IgD-negative memory B cell (primary cell): Measurements from ENCODE around the gene EIF3A. TPM values are rescaled to one million over a fixed set of nuclear protein-coding genes. Genes with fewer than 3 reads are reported as not detected.
"Not testable (repeated sequence)": the region's sequence is repeated elsewhere in the genome, so short reads cannot be mapped to it uniquely, and the experiment has no call there.

Experiments used
- H3K27ac Mint-ChIP-seq, 3 donors: one replicate each; pipeline ENCODE4 v1.8.0; 2020 to 2022; ENCODE audit warnings: mild to moderate bottlenecking in 3 of 3, mixed read lengths in 3 of 3, moderate library complexity in 1 of 3
- H3K27me3 Mint-ChIP-seq: one replicate; pipeline ENCODE4 v1.8.0; 2021; ENCODE audit warnings: mixed read lengths
- H3K36me3 Mint-ChIP-seq: one replicate; pipeline ENCODE4 v1.8.0; 2020; ENCODE audit warnings: mild to moderate bottlenecking, mixed read lengths
- H3K4me1 Mint-ChIP-seq, 3 donors: one replicate each; pipeline ENCODE4 v1.8.0; 2020 to 2022; ENCODE audit warnings: mixed read lengths in 3 of 3, mild to moderate bottlenecking in 1 of 3
- H3K4me3 Mint-ChIP-seq, 4 donors: one replicate each; pipeline ENCODE4 v1.8.0; 2020 to 2022; ENCODE audit warnings: mild to moderate bottlenecking in 4 of 4, mixed read lengths in 4 of 4, moderate library complexity in 3 of 4
- H3K9me3 Mint-ChIP-seq, 3 donors: one replicate each; pipeline ENCODE4 v1.8.0; 2020 to 2021; ENCODE audit warnings: mixed read lengths in 3 of 3, mild to moderate bottlenecking in 1 of 3
- polyA plus RNA-seq: library from polyadenylated mRNA; unstranded; fragments of 300-500 nt; fragmentation: Illumina TruSeq; gene quantifications from one replicate; pipeline ENCODE4 v1.2.3, GENCODE V29; 2021

Gene EIF3A
- polyA plus RNA-seq, 1 donor from 2014 or later, result 60.9 TPM

DNA sequence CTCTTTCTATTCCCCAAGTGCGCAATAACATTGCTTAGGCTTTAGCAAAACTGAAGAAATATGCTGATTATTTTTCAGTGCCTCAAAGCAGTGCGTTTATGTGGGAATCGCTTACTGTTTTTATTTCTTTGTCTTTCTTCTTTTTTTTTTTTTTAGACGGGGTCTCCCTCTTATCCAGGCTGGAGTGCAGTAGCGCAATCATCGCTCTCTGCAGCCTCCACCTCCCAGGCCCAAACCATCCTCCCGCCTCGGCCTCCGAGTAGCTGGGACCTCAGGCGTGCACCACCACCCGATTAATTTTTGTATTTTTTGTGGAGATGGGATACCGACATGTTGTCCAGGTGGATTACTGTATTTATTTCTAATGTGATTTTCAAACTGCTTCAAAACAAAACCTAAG lies 24.5 kb upstream of the EIF3A start:
- Mint-ChIP-seq H3K27ac (peak overlapping the region in 2 of 3 donors; percentile 16 to 42), H3K27me3 (no peaks in the 10 kb centered on the region), H3K4me3 (peak overlapping the region; percentile 80 to 89 (median 86)), H3K36me3 (peaks cover 6% of the 10 kb centered on the region), H3K9me3 (no peaks in the 10 kb centered on the region), H3K4me1 (peaks cover 4 to 15% (median 12%) of the 10 kb centered on the region in 3 donors)

DNA sequence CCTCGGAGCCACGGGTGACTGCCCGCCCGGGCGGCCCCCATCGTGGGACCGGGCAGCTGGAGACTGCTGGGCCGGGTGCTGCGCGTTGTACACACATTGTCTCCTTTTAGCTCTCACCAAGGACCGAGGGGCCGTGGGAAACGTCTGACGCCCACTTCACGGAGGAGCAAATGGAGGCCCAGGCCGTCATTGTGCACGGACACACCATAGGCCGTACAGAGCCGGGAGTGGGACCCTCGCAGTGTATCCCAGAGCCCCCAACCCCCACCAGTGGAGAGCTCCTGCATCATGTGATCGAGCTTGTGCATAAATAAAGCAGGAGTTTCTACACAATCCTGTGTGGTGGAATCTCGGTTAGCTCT lies 24.0 kb upstream of the EIF3A start:
- H3K9me3 Mint-ChIP-seq, result no peaks in the 10 kb centered on the region
- peak overlapping the region; percentile 80 to 89 (median 86) for H3K4me3 Mint-ChIP-seq
- peaks cover 6% of the 10 kb centered on the region for H3K36me3 Mint-ChIP-seq
- H3K4me1 Mint-ChIP-seq, result peaks cover 4 to 15% (median 12%) of the 10 kb centered on the region in 3 donors
- no peaks in the 10 kb centered on the region for H3K27me3 Mint-ChIP-seq
- H3K27ac Mint-ChIP-seq, result no peak overlapping the region

- Mint-ChIP-seq H3K4me1 (peaks cover 4 to 15% (median 12%) of the 10 kb centered on the region in 3 donors), H3K9me3 (no peaks in the 10 kb centered on the region), H3K36me3 (peaks cover 6% of the 10 kb centered on the region), H3K27ac (peak within 1 kb of the TSS in 2 of 3 donors; percentile 25 to 94), H3K27me3 (no peaks in the 10 kb centered on the region), H3K4me3 (peak within 1 kb of the TSS; percentile 80 to 89 (median 87))
Observed at GRCh38 chr10:119103903-119104653, 23.5 kb upstream of the EIF3A start, which contains the start of gene DENND10. Gene DENND10, plus strand, starts transcription at chr10:119104113. Its CDS starts 30 bp downstream, at chr10:119104143.

GRCh38 chr10:119103241-119103902 lies 22.8 kb upstream of the EIF3A start:
- no peaks in the 10 kb centered on the region for H3K9me3 Mint-ChIP-seq
- no peaks in the 10 kb centered on the region for H3K27me3 Mint-ChIP-seq
- peak overlapping the region in 2 of 3 donors; percentile 25 to 94 for H3K27ac Mint-ChIP-seq
- peak overlapping the region; percentile 77 to 86 (median 82) for H3K4me3 Mint-ChIP-seq
- peaks cover 4 to 15% (median 12%) of the 10 kb centered on the region in 3 donors for H3K4me1 Mint-ChIP-seq
- peaks cover 5% of the 10 kb centered on the region for H3K36me3 Mint-ChIP-seq

DNA sequence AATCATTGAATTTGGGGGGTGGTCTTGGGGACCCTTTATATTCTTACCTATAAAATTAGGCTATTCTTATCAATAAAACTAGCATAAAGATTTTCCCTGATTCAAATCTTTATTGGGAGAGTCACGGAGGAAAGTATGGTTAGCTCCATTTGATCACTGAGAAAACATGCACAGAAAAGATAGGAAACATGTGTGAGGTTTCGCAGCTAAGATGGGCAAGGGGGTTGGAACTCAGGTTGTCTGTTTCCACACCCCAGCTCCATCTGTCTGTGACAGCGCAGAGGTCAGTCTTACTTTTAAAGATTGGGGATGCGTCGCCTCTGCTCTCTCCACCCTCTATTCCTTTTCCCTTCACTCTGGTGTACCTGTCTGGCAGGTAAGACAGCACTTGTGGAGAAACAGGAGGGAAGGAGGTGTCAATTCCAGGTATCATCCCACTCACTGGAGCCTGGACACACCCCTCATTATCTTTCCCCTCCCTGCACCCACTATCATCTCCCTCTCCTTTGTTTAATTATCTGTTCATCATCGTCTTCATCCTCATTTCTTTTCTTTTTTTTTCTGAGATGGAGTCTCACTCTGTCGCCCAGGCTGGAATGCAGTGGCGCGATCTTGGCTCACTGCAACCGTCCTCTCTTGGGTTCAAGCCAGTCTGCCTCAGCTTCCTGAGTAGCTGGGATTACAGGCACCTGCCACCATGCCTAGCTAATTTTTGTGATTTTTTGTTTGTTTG lies 20.9 kb upstream of the EIF3A start:
- no peaks in the 10 kb centered on the region for H3K27me3 Mint-ChIP-seq
- H3K9me3 Mint-ChIP-seq, result no peaks in the 10 kb centered on the region
- no peaks in the 10 kb centered on the region for H3K36me3 Mint-ChIP-seq
- peaks cover 4 to 15% (median 12%) of the 10 kb centered on the region in 3 donors for H3K4me1 Mint-ChIP-seq
- peak overlapping the region in 2 of 3 donors; percentile 81 to 86 for H3K27ac Mint-ChIP-seq
- peak overlapping the region in 2 of 4 donors; percentile 54 to 83 for H3K4me3 Mint-ChIP-seq

- Mint-ChIP-seq H3K4me3 (peak overlapping the region in 2 of 4 donors; percentile 39 to 40), H3K9me3 (no peaks in the 10 kb centered on the region), H3K36me3 (no peaks in the 10 kb centered on the region), H3K4me1 (peaks cover 4 to 16% (median 15%) of the 10 kb centered on the region in 3 donors), H3K27me3 (no peaks in the 10 kb centered on the region), H3K27ac (no peak overlapping the region)
Observed at GRCh38 chr10:119100434-119101238, 20.0 kb upstream of the EIF3A start.

DNA sequence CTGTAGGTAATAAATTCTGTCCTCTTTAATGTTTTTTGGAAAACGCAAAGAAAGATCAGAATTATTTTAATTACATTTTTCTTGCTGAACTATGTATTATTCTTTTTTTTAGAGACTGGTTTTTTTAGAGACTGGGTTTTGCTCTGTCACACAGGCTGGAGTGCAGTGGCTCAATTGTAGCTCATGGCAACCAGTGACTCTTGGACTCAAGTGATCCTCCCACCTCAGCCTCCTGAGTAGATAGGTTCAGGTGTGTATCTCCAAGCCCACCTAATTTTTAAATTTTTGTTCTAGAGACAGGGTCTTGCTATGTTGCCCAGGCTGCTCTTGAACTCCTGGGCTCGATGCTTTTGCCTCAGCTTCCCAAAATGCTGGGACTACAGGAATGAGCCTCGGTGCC lies 18.0 kb upstream of the EIF3A start:
- Mint-ChIP-seq H3K36me3 (no peaks in the 10 kb centered on the region), H3K27ac (no peak overlapping the region), H3K9me3 (no peaks in the 10 kb centered on the region), H3K27me3 (no peaks in the 10 kb centered on the region), H3K4me3 (no peak overlapping the region), H3K4me1 (peaks cover 4 to 12% (median 11%) of the 10 kb centered on the region in 3 donors)

- peaks cover 5 to 11% (median 9%) of the 10 kb centered on the region in 3 donors for H3K4me1 Mint-ChIP-seq
- H3K4me3 Mint-ChIP-seq, H3K27ac Mint-ChIP-seq, H3K36me3 Mint-ChIP-seq, H3K27me3 Mint-ChIP-seq, H3K9me3 Mint-ChIP-seq: not testable (repeated sequence)
Observed at GRCh38 chr10:119096641-119097415, 16.2 kb upstream of the EIF3A start.

GRCh38 chr10:119095640-119096039 lies 15.0 kb upstream of the EIF3A start:
- Mint-ChIP-seq H3K4me1 (peaks cover 12 to 17% (median 14%) of the 10 kb centered on the region in 3 donors), H3K9me3 (no peaks in the 10 kb centered on the region), H3K27me3 (peaks cover 3% of the 10 kb centered on the region), H3K27ac (no peak overlapping the region), H3K36me3 (no peaks in the 10 kb centered on the region), H3K4me3 (peak overlapping the region in 1 of 4 donors; percentile 2)

GRCh38 chr10:119090968-119091367 lies 10.4 kb upstream of the EIF3A start:
- H3K4me1 Mint-ChIP-seq, result peaks cover 33 to 43% (median 39%) of the 10 kb centered on the region in 3 donors
- H3K27ac Mint-ChIP-seq, result peak overlapping the region; percentile 79 to 96 (median 91)
- peak overlapping the region; percentile 22 to 92 (median 76) for H3K4me3 Mint-ChIP-seq
- H3K9me3 Mint-ChIP-seq, result no peaks in the 10 kb centered on the region
- H3K36me3 Mint-ChIP-seq, result no peaks in the 10 kb centered on the region
- H3K27me3 Mint-ChIP-seq, result peaks cover 6% of the 10 kb centered on the region

DNA sequence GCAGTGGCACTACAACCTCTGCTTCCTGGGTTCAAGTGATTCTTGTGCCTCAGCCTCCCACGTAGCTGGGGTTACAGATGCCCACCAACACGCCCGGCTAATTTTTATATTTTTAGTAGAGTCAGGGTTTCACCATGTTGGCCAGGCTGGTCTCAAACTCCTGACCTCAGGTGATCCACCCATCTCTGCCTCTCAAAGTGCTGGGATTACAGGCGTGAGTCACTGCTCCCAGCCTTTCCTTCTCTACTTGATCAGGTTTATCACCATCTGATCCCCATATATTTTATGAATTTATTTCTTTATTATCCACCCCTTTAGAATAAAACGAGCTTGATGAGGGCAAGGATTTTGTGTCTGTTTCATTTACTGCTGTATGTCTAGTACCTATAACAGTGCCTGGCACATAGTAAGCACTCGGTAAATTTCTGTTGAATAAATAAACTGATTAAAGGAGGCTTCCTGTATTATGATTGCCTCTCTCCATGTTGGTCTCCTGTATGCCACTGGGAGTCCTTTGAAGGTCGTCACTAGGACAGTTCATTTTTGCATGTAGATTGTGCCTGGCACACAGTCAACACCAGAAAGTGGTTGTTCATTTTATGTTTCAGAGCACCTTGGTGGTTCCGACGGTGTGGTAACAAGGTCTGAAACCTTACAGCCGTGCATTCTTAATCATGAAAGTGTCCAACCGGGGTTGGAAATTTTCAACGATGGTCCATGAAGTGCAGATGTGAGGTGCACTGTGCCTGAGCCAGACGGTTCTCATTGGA lies 9.6 kb upstream of the EIF3A start:
- H3K27ac Mint-ChIP-seq, result peak overlapping the region; percentile 79 to 96 (median 91)
- H3K9me3 Mint-ChIP-seq, result no peaks in the 10 kb centered on the region
- H3K36me3 Mint-ChIP-seq, result no peaks in the 10 kb centered on the region
- H3K27me3 Mint-ChIP-seq, result peaks cover 6% of the 10 kb centered on the region
- peaks cover 38 to 47% (median 42%) of the 10 kb centered on the region in 3 donors for H3K4me1 Mint-ChIP-seq
- H3K4me3 Mint-ChIP-seq, result peak overlapping the region; percentile 22 to 92 (median 76)

- Mint-ChIP-seq H3K27ac (peak overlapping the region; percentile 4 to 31 (median 7)), H3K27me3 (peaks cover 6% of the 10 kb centered on the region), H3K36me3 (no peaks in the 10 kb centered on the region), H3K4me1 (peaks cover 44 to 51% (median 47%) of the 10 kb centered on the region in 3 donors), H3K4me3 (peak overlapping the region; percentile 47 to 76 (median 61)), H3K9me3 (no peaks in the 10 kb centered on the region)
Observed at GRCh38 chr10:119087271-119087882, 6.8 kb upstream of the EIF3A start.

- no peaks in the 10 kb centered on the region for H3K9me3 Mint-ChIP-seq
- peak overlapping the region in 1 of 3 donors; percentile 16 for H3K27ac Mint-ChIP-seq
- peaks cover 38 to 40% (median 38%) of the 10 kb centered on the region in 3 donors for H3K4me1 Mint-ChIP-seq
- peak overlapping the region in 1 of 4 donors; percentile 50 for H3K4me3 Mint-ChIP-seq
- no peaks in the 10 kb centered on the region for H3K36me3 Mint-ChIP-seq
- H3K27me3 Mint-ChIP-seq, result no peaks in the 10 kb centered on the region
Observed at GRCh38 chr10:119084896-119085295, 4.3 kb upstream of the EIF3A start.
